GM13977 (cell line): Measurements from ENCODE around the gene THADA.
A peak's percentile ranks its signal among the peaks of the same experiment; 100 is the strongest.

ENCODE experiments used
- DNase-seq: peaks from one replicate; pipeline ENCODE4 v3.0.0; 2012; ENCODE audit warnings: low spot score
- CTCF ChIP-seq: IDR thresholded peaks from 2 replicates; pipeline ENCODE4 v1.5.1; 2012; ENCODE audit warnings: mild to moderate bottlenecking, control low read depth; ENCODE audit not compliant: insufficient read depth; ENCODE audit errors: extremely low read depth, missing control alignments
- in situ Hi-C: fragments of 300-500 bp; cut with MboI; formaldehyde crosslinking; loops from one replicate; pipeline ENCODE4 v1.12.0; 2022; ENCODE audit warnings: low sequenced_read_pairs, low pct_unique_long_range_greater_than_20kb, mixed read lengths, inconsistent platforms; ENCODE audit not compliant: unreplicated experiment

Gene THADA

GRCh38 chr2:43230951-43231827 lies 364.6 kb downstream of the THADA start:
- in situ Hi-C loops: loop anchor here (25.0 kb wide), 1 partner anchor 269 kb away; no protein-coding TSS in a partner anchor

GRCh38 chr2:43230351-43230885 lies 365.4 kb downstream of the THADA start:
- TF ChIP-seq CTCF: peak; percentile 10
- in situ Hi-C loops: loop anchor here (25.0 kb wide), 1 partner anchor 268 kb away; no protein-coding TSS in a partner anchor
- DNase-seq: no peak

More at GRCh38 chr2:43230951-43231827, 364.6 kb downstream of the THADA start:
- TF ChIP-seq CTCF: no peak
- no peak for DNase-seq

- in situ Hi-C loops: loop anchor here (5.0 to 25.0 kb wide), 4 partner anchors 64 to 267 kb away; no protein-coding TSS in a partner anchor
- TF ChIP-seq CTCF: no peak
These were observed 366.8 kb downstream of the THADA start for GRCh38 chr2:43228756-43229659.

GRCh38 chr2:43228321-43228751 lies 367.5 kb downstream of the THADA start:
- in situ Hi-C loops: loop anchor here (5.0 to 25.0 kb wide), 4 partner anchors 64 to 266 kb away; no protein-coding TSS in a partner anchor
- no peak for DNase-seq
- no peak for TF ChIP-seq CTCF

More at GRCh38 chr2:43228756-43229659, 366.8 kb downstream of the THADA start:
- DNase-seq: no peak

GRCh38 chr2:43227830-43228281 lies 368.0 kb downstream of the THADA start:
- TF ChIP-seq CTCF: no peak
- in situ Hi-C loops: loop anchor here (5.0 to 25.0 kb wide), 4 partner anchors 63 to 266 kb away; no protein-coding TSS in a partner anchor
- DNase-seq: peak; percentile 62
